ENCODE data around the gene RCC1.
"Not testable (repeated sequence)": the region's sequence is repeated elsewhere in the genome, so short reads cannot be mapped to it uniquely, and the experiment has no call there.

The RCC1 gene

GRCh38 chr1:28541414-28542015 is 35.7 kb downstream of the RCC1 start:
- not testable (repeated sequence) for DNase-seq (ENCODE audit: insufficient read length, low spot score); FAIRE-seq

GRCh38 chr1:28545246-28545628 is 39.4 kb downstream of the RCC1 start:
- DNase-seq (ENCODE audit: insufficient read length, low spot score) (no peak), FAIRE-seq (no peak)

DNA sequence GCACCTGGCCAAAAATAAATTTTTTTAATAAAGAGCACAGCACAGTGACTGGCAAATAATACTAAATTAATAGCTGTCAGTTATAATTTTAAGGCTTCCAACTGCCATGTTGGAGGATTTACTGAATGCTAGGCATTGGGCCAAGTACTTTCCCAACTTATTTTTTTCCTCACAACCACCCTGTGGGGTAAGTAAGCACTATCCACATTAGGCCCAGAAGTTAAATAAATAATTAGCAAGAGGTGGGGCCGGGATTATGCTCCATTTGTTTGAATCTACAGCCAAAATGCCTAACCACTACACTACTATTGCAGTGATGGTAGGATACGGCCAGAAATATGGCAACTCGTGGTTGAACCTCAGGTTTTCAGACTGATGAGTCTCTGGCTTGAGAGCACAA is 42.5 kb downstream of the RCC1 start:
- DNase-seq (ENCODE audit: insufficient read length, low spot score) (no peak), FAIRE-seq (no peak)

DNA sequence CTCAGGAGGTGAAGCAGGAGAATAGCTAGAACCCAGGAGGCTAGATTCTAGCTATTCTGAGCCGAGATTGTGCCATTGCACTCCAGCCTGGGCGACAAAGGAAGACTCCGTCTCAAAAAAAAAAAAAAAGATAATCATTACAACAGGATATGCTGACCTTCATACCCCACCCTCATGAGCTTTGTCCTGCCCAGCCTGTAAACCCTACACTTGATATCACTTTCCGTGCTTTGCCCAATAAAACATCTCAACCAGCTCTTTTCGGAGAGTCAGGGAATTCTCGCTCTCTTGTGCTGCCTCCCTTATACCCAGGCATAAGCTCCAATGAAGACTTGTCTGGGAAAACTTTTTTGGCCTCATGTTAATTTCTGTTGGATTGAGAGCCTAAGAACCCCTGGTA is 45.5 kb downstream of the RCC1 start:
- FAIRE-seq = no peak
- no peak for DNase-seq (ENCODE audit: insufficient read length, low spot score)

GRCh38 chr1:28552758-28553663 is 47.2 kb downstream of the RCC1 start, which contains the start of gene TRNAU1AP:
TSS of gene TRNAU1AP (plus strand) at chr1:28553085. CDS start at chr1:28553111, 26 bp downstream.
- FAIRE-seq (no peak), DNase-seq (ENCODE audit: insufficient read length, low spot score) (peak; percentile 93)

DNA sequence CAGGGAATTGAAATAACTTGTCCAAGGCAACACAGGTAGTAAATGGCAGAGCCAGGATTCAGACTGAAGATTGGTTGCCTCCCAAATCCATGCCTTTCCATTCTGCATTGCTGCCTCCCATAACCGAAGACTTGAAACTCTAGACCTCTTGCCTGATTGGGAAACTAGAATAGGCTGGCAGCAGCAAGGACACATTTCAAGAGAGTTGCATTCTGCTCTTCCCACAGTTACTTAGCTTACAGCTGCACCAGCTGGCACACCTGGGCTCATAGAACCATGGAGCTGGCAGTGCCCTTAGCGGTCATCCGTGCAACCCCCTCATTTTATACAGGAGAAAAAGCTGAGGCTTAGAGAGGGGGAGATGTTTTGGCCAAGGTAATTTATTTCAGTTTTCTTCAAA is 55.0 kb downstream of the RCC1 start:
- no peak for FAIRE-seq
- DNase-seq (ENCODE audit: insufficient read length, low spot score) = no peak

- FAIRE-seq (no peak), DNase-seq (ENCODE audit: insufficient read length, low spot score) (no peak)
Observed at GRCh38 chr1:28564310-28564709, 58.5 kb downstream of the RCC1 start.

DNA sequence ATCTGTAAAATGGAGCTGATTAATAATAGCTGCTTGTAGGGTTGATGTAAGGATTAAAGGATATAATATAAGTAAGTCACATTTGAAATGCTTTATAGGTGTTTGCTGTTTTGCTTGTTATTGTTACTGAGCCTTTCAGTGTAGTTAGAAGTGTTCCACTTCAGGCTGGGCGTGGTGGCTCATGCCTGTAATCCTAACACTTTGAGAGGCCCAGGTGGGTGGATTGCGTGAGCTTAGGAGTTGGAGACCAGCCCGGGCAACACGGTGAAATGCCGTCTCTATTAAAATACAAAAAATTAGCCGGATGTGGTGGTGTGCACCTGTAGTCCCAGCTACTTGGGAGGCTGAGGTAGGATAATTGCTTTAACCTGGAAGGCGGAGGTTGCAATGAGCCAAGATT is 59.2 kb downstream of the RCC1 start:
- DNase-seq (ENCODE audit: insufficient read length, low spot score) = no peak
- FAIRE-seq = no peak

DNA sequence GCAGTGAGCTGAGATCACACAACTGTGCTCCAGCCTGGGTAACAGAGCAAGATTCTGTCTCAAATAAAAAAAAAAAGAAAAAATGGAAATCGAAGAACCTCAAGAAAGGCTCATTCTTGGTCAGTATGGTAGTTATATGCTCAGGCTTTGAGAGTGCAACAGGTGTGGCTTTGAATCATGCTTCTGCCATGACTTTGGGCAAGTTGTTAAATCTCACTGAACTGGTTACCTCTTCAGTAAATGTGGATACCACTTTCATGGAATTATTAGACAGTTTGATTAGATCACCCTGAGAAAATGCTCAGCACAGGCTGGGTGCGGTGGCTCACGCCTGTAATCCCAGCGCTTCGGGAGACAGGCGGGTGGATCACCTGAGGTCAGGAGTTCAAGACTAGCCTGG is 59.9 kb downstream of the RCC1 start:
- DNase-seq (ENCODE audit: insufficient read length, low spot score) (no peak), FAIRE-seq (no peak)

GRCh38 chr1:28566931-28567330 is 61.1 kb downstream of the RCC1 start:
- FAIRE-seq = no peak
- DNase-seq (ENCODE audit: insufficient read length, low spot score) = no peak

DNA sequence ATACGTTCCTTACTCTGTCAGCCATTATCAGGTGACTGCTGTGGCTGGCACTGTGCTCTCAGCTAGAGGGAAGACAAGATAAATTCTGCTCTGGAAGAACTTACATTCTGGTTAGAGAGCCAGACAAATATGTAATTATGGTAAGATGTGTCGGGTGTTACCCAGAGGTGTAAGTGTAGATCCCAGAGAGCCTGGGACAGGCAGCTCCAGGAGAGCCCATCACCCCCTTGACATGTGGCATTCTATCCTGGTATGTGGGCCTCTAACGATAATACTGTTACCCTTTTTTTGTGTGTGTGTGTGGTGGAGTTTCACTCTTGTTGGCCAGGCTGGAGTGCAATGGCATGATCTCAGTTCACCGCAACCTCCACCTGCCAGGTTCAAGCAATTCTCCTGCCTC is 66.1 kb downstream of the RCC1 start:
- FAIRE-seq (no peak), DNase-seq (ENCODE audit: insufficient read length, low spot score) (no peak)

- not testable (repeated sequence) for FAIRE-seq; DNase-seq (ENCODE audit: insufficient read length, low spot score)
Observed at GRCh38 chr1:28572891-28573290, 67.0 kb downstream of the RCC1 start.

GRCh38 chr1:28573564-28573963 is 67.7 kb downstream of the RCC1 start:
- no peak for FAIRE-seq

DNA sequence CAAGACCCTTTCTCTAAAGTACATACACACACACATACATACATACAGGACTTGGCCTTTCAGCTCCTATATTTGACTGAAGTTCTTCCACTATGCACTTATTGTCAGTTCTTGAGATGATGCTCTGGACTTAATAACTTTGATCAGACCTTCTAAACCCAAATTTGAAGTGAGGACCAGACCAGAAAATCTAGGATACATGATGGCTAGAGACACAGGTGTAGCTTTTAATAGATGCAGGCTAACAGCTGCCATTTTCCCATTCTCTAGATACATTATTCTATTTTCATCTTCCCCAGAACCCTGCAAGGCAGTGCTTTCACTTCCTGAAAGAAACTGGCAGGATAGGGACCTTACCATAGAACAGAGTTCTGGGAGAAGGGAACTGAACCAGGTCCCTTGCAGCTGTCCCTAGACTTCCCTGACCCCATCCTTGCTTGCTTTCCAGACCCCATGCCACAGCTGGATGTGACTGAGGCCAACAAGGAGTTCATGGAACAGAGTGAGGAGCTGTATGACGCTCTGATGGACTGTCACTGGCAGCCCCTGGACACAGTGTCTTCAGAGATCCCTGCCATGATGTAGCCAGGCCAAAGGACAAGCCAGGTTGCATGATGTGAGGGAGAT is 71.3 kb downstream of the RCC1 start:
- DNase-seq (ENCODE audit: insufficient read length, low spot score) (no peak), FAIRE-seq (no peak)

More at GRCh38 chr1:28573564-28573963, 67.7 kb downstream of the RCC1 start:
- DNase-seq (ENCODE audit: insufficient read length, low spot score) = no peak

GRCh38 chr1:28577738-28578536 is 72.1 kb downstream of the RCC1 start:
- DNase-seq (ENCODE audit: insufficient read length, low spot score) (no peak), FAIRE-seq (no peak)

- FAIRE-seq = no peak
- no peak for DNase-seq (ENCODE audit: insufficient read length, low spot score)
Observed at GRCh38 chr1:28578696-28579218, 72.9 kb downstream of the RCC1 start.

GRCh38 chr1:28579401-28579800 is 73.6 kb downstream of the RCC1 start:
- DNase-seq (ENCODE audit: insufficient read length, low spot score) = no peak
- FAIRE-seq = no peak

DNA sequence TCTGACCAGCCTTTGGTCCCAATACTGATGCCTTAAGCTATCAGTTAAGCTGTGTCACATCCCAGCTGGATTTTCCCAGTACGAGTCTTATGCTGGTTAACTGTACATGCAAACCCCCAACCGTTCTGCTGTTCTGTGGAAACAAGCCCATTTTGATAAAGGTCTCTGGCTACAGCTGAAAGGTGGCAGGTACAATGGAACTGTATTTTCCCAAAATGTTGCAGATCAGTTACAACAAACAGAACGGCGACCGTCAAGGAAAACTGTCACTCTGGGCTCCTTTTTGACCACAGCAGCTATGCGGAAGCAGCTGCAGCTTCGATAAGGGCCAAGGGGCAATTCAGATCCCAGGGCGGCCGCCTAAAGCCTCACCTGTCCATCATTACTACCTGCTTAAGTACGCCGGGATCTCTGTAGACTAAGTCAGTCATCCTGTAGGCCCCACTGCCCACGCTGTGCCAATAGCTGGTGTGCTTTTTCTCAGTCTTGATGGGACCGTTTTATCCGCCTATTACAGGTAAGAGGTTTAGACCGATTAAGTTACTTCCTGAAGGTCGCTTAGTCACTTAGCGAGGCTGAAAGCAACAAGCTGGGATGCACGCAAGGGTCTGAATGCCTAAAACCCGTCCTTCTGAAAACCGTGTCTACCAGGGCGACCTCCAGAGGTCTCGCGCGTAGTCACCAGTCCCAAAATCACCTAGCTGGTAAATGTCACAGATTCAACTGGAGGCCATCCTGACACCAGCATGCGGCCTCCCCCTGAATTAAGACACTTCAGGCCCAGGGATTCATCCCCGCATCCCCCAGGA is 75.1 kb downstream of the RCC1 start:
- FAIRE-seq (no peak), DNase-seq (ENCODE audit: insufficient read length, low spot score) (peak; percentile 53)

DNA sequence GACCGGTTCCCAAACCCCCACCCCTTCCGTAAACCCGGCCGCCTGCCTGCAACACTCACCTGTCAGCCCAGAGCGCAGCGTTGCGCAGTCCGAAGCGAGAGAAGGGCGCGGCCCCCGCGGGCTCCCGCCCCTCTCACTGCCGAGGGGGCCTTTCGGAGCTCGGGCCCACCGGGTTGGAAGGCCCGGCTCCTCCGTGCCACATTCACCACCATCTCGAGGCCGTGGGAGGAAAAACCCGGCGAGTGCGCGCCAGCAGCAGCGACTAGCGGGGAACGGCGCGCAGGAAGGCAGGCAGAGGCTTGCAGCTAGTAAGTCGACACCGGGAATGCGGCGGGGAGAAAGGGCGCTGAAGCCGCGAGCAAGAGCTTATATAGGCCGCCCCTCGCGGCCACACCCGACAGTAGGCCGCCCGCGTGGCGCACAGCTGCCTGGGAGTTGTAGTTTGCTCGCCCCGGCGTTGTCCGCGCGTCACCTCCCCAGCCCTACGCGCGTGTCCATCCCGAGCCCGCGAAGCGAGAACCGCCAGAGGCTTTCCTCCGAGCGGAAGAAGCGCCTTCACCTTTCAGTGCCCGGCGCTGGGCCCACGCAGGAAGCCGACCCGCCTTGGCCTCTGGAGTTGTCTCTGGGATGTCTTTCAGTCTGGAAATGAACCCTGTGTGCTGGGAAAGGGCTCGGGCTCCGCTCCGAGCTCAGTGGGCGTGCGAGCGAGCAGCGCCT is 75.8 kb downstream of the RCC1 start:
- DNase-seq (ENCODE audit: insufficient read length, low spot score) = peak; percentile 91
- no peak for FAIRE-seq
